B cell (primary cell): Measurements from ENCODE around the gene MNT. TPM values are rescaled to one million over a fixed set of nuclear protein-coding genes. Genes with fewer than 3 reads are reported as not detected.
A peak's percentile ranks its signal among the peaks of the same experiment; 100 is the strongest.

ENCODE experiments used
- ATAC-seq: fragments of 200-7000 bp; cut with Tn5 transposase; one replicate; pipeline ENCODE4 v1.10.0; 2021; ENCODE audit warnings: low read depth, mild to moderate bottlenecking, moderate number of reproducible peaks, moderate library complexity
- CTCF ChIA-PET: fragments of 350-600 bp; sonication (Branson Sonifier 250); formaldehyde crosslinking; loops from one replicate; lab custom pipeline; 2021; ENCODE audit warnings: antibody characterized with exemption, inconsistent platforms; lab: Charles Lee
- POLR2A ChIA-PET: fragments of 350-600 bp; sonication (Branson Sonifier 250); formaldehyde crosslinking; loops from one replicate; lab custom pipeline; 2021; ENCODE audit warnings: antibody characterized with exemption; lab: Charles Lee
- DNase-seq: peaks from one replicate; pipeline ENCODE4 v3.0.0; 2013
- H2AFZ ChIP-seq: 2 replicates; pipeline ENCODE4 v1.6.1; 2012; ENCODE audit warnings: mild to moderate bottlenecking, low read depth, low read length; ENCODE audit not compliant: insufficient read depth, poor library complexity, severe bottlenecking
- H3K27ac ChIP-seq, 2 donors: 1 replicate in 1 of 2; 2 replicates in 1 of 2; pipeline ENCODE4 v1.5.1; 2012 to 2013; ENCODE audit warnings: low read length in 2 of 2, mild to moderate bottlenecking in 2 of 2, moderate library complexity in 1 of 2
- H3K27me3 ChIP-seq, 4 experiments: fragments of 200-600 bp in 1 of 4; sonication (generic) in 1 of 4; replicated peaks in 1 of 4; 1 replicate in 2 of 4; 2 replicates in 2 of 4; pipeline versions ENCODE4 v1.6.1 to v1.7.0; 2013 to 2016; ENCODE audit warnings: low read length in 3 of 4, mild to moderate bottlenecking in 2 of 4, mixed read lengths in 1 of 4, moderate library complexity in 1 of 4; ENCODE audit not compliant: insufficient read depth in 4 of 4, control insufficient read depth in 3 of 4; ENCODE audit errors: control extremely low read depth in 1 of 4
- H3K36me3 ChIP-seq, 2 experiments: replicated peaks in 1 of 2; 1 replicate in 1 of 2; 2 replicates in 1 of 2; pipeline versions ENCODE4 v1.6.1 to v1.7.1; 2013; ENCODE audit warnings: low read length in 1 of 2; ENCODE audit not compliant: insufficient read depth in 2 of 2, control insufficient read depth in 1 of 2; ENCODE audit errors: control extremely low read depth in 1 of 2, extremely low read depth in 1 of 2
- H3K4me1 ChIP-seq, 2 donors: fragments of 200-600 bp in 1 of 2; sonication (generic) in 1 of 2; 1 replicate in 1 of 2; 2 replicates in 1 of 2; pipeline versions ENCODE4 v1.5.1 to v1.6.1; 2013 to 2017; ENCODE audit warnings: low read length in 2 of 2; ENCODE audit not compliant: control insufficient read depth in 2 of 2, insufficient read depth in 2 of 2
- H3K4me2 ChIP-seq: replicated peaks from 2 replicates; pipeline ENCODE3; 2012; ENCODE audit warnings: mild to moderate bottlenecking, low read depth, low read length; ENCODE audit not compliant: poor library complexity, severe bottlenecking
- H3K4me3 ChIP-seq, 5 experiments: fragments of 200-600 bp in 1 of 5; sonication (generic) in 1 of 5; 1 replicate in 3 of 5; 2 replicates in 2 of 5; pipeline versions ENCODE4 v1.5.1 to v1.7.0; 2011 to 2016; ENCODE audit warnings: low read length in 4 of 5, mild to moderate bottlenecking in 4 of 5, low read depth in 2 of 5, control low read depth in 1 of 5, moderate library complexity in 1 of 5; ENCODE audit not compliant: insufficient read depth in 1 of 5; ENCODE audit errors: control extremely low read depth in 1 of 5, extremely low read depth in 1 of 5
- H3K79me2 ChIP-seq: fragments of 200-600 bp; sonication (generic); one replicate; pipeline ENCODE4 v1.6.0; 2016; ENCODE audit warnings: low read length; ENCODE audit not compliant: control insufficient read depth, insufficient read depth
- H3K9ac ChIP-seq: fragments of 200-600 bp; sonication (generic); 2 replicates; pipeline ENCODE4 v1.6.1; 2017; ENCODE audit warnings: mild to moderate bottlenecking, low read length, moderate library complexity
- H3K9me3 ChIP-seq, 3 donors: one replicate each; pipeline versions ENCODE4 v1.6.1 to v1.7.1; 2013; ENCODE audit warnings: low read length in 2 of 3; ENCODE audit not compliant: control insufficient read depth in 2 of 3, insufficient read depth in 1 of 3; ENCODE audit errors: control extremely low read depth in 1 of 3
- H4K20me1 ChIP-seq: 2 replicates; pipeline ENCODE4 v1.6.0; 2012; ENCODE audit warnings: mild to moderate bottlenecking, low read length; ENCODE audit not compliant: insufficient read depth, control insufficient read depth, poor library complexity, severe bottlenecking
- H3K27ac Mint-ChIP-seq: one replicate; pipeline ENCODE4 v1.8.0; 2021; ENCODE audit warnings: mixed read lengths
- H3K27me3 Mint-ChIP-seq: one replicate; pipeline ENCODE4 v1.8.0; 2021; ENCODE audit warnings: mixed read lengths
- H3K4me1 Mint-ChIP-seq: one replicate; pipeline ENCODE4 v1.8.0; 2021; ENCODE audit warnings: mixed read lengths
- H3K4me3 Mint-ChIP-seq: one replicate; pipeline ENCODE4 v1.8.0; 2021; ENCODE audit warnings: mixed read lengths
- H3K9me3 Mint-ChIP-seq: one replicate; pipeline ENCODE4 v1.8.0; 2022; ENCODE audit warnings: mixed read lengths; ENCODE audit not compliant: insufficient read depth
- EZH2 ChIP-seq: IDR thresholded peaks from 2 replicates; pipeline ENCODE4 v1.6.1; 2012; ENCODE audit warnings: borderline replicate concordance, low read depth, mild to moderate bottlenecking, moderate library complexity, low read length; ENCODE audit not compliant: insufficient read depth, poor library complexity, severe bottlenecking
- WGBS: methylation state at CpG from one replicate; pipeline ENCODE4 v1.1.5; 2013; ENCODE audit warnings: missing lambda C conversion rate; ENCODE audit not compliant: insufficient coverage; 5-methylcytosine and 5-hydroxymethylcytosine counted together
- intact Hi-C: fragments of 100-400 bp; cut with micrococcal nuclease; formaldehyde crosslinking; loops from one replicate; pipeline ENCODE4 v1.10.0; 2022
- polyA plus RNA-seq: library from polyadenylated mRNA; depleted of rRNA; stranded (reverse); fragments of >200 nt; gene quantifications from 2 replicates; pipeline ENCODE4 v1.2.3, GENCODE V29; 2012
- total RNA-seq, 2 donors: library from RNA; stranded (reverse); fragments of 120-200 nt in 1 of 2; gene quantifications; 1 replicate in 1 of 2; 2 replicates in 1 of 2; pipeline versions ENCODE4 v1.2.3 to v1.2.4, GENCODE V29; 2013 to 2022
- TF ChIP-seq, protein P1 (sequence below): fragments of 200-600 bp; IDR thresholded peaks from one replicate; pipeline ENCODE4 v1.8.0; 2022; ENCODE audit warnings: antibody characterized with exemption, mild to moderate bottlenecking

Gene MNT
- total and polyA plus RNA-seq, 2 donors (not counting 1 experiment from before 2014, with no cell fraction given), result 20.0 to 68.5 TPM

DNA sequence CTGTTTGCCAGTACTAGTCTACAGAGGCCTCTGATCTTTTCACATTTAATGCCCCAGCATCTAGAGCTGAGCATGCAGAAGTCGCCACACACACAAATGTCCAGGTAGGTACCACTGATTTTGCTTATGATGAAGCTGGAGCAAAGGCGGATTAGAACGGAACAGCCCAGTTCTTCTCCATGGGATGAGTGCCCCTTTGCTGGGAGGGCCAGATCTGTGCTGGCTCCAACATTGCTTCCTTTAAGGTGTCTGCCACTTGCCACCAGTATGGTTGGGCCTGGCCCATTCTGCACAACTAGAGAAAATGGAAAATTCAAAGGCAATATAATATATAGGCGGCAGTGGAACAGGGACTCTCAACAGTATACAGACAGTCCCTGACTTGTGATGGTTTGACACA lies 2.2 kb upstream of the MNT start:
- WGBS, result 100% methylated on average over 4 of the region's 4 CpGs
- ATAC-seq (no peak), DNase-seq (no peak)
- Mint-ChIP-seq H3K27me3 (no peaks in the 10 kb centered on the region), H3K27ac (peak overlapping the region; percentile 63), H3K4me1 (peaks cover 23% of the 10 kb centered on the region), H3K9me3 (no peaks in the 10 kb centered on the region), H3K4me3 (peak overlapping the region; percentile 89)
- ChIA-PET POLR2A (interaction anchor here (0.5 to 2.5 kb wide), 3 partner anchors 8 to 360 kb away, joined by 3 to 51 read pairs (median 5); no protein-coding TSS in a partner anchor), CTCF (interaction anchor here (1.1 to 7.4 kb wide), 4 partner anchors 11 to 21 kb away, joined by 4 to 76 read pairs (median 38); no protein-coding TSS in a partner anchor)
- Histone ChIP-seq H3K4me3 (no peak overlapping the region), H2AFZ (no peak overlapping the region), H3K9me3 (no peaks in the 10 kb centered on the region), H3K4me2 (peak overlapping the region; percentile 98), H3K27me3 (no peaks in the 10 kb centered on the region), H3K9ac (no peak overlapping the region), H4K20me1 (peaks cover 13% of the 10 kb centered on the region), H3K27ac (no peak overlapping the region), H3K79me2 (peaks cover 19% of the 10 kb centered on the region), H3K36me3 (no peaks in the 10 kb centered on the region), H3K4me1 (peaks cover 18 to 22% of the 10 kb centered on the region in 2 donors)
- TF ChIP-seq, protein P1, sequence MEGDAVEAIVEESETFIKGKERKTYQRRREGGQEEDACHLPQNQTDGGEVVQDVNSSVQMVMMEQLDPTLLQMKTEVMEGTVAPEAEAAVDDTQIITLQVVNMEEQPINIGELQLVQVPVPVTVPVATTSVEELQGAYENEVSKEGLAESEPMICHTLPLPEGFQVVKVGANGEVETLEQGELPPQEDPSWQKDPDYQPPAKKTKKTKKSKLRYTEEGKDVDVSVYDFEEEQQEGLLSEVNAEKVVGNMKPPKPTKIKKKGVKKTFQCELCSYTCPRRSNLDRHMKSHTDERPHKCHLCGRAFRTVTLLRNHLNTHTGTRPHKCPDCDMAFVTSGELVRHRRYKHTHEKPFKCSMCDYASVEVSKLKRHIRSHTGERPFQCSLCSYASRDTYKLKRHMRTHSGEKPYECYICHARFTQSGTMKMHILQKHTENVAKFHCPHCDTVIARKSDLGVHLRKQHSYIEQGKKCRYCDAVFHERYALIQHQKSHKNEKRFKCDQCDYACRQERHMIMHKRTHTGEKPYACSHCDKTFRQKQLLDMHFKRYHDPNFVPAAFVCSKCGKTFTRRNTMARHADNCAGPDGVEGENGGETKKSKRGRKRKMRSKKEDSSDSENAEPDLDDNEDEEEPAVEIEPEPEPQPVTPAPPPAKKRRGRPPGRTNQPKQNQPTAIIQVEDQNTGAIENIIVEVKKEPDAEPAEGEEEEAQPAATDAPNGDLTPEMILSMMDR, result no peak
- no peak for TF ChIP-seq EZH2
- intact Hi-C loops, result loop anchor here (5.0 kb wide), 2 partner anchors 599 to 776 kb away; partner anchors contain the start of gene SLC43A2

DNA sequence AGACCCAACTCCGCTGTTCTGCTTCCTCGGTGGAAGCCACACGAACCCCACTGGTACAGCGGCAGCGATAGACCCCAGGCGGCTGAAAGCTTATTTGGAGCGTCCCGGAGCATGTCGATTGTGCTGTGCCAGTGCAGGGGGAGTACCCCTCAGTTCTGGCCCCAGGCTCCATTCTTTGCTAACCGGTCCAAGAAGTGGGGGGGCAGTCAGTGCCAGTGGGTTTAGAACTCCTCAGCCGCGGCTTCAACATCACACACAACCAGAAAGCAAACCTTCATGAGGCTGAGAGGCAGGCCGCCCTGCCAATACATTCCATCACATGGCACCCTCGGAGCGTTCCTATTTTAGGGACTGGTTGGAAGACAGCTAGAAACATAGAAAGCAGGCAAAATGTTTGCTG lies 1.7 kb upstream of the MNT start:
- intact Hi-C loops, result loop anchor here (1.0 to 5.0 kb wide), 3 partner anchors 66 to 775 kb away; partner anchors contain the start of genes SLC43A2 and TSR1
- H3K27ac Mint-ChIP-seq, result peak overlapping the region; percentile 90
- Histone ChIP-seq H2AFZ (peak overlapping the region; percentile 67), H3K9ac (peak overlapping the region; percentile 67), H3K4me2 (peak overlapping the region; percentile 98), H3K9me3 (no peaks in the 10 kb centered on the region), H4K20me1 (peaks cover 18% of the 10 kb centered on the region), H3K79me2 (peaks cover 24% of the 10 kb centered on the region), H3K36me3 (no peaks in the 10 kb centered on the region), H3K4me3 (peak overlapping the region; percentile 51 to 96 (median 77)), H3K27ac (peak overlapping the region; percentile 63 to 65), H3K27me3 (no peaks in the 10 kb centered on the region), H3K4me1 (peaks cover 23 to 27% of the 10 kb centered on the region in 2 donors)
- no peaks in the 10 kb centered on the region for H3K9me3 Mint-ChIP-seq
- ChIA-PET POLR2A (interaction anchor here (0.6 to 2.5 kb wide), 2 partner anchors 10 to 360 kb away, joined by 3 to 51 read pairs; no protein-coding TSS in a partner anchor), CTCF (interaction anchor here (1.1 to 7.4 kb wide), 5 partner anchors 10 to 191 kb away, joined by 3 to 76 read pairs (median 4); partner anchors contain the start of gene PAFAH1B1)
- H3K4me3 Mint-ChIP-seq, result peak overlapping the region; percentile 89
- H3K4me1 Mint-ChIP-seq, result peaks cover 28% of the 10 kb centered on the region
- ATAC-seq, result no peak
- 19% methylated on average over 11 of the region's 15 CpGs for WGBS
- no peak for DNase-seq
- TF ChIP-seq, protein P1, result no peak
- no peak for TF ChIP-seq EZH2
- H3K27me3 Mint-ChIP-seq, result no peaks in the 10 kb centered on the region
